Lower lobe of right lung (tissue), 2 donors: ENCODE measurements around the gene PTPRK. TPM values are rescaled to one million over a fixed set of nuclear protein-coding genes. Genes with fewer than 3 reads are reported as not detected.

Experiments used
- ATAC-seq, 2 donors: fragments of 200-7000 bp; cut with Tn5 transposase; one replicate each; pipeline ENCODE4 v1.9.1; 2020 to 2022; ENCODE audit warnings: mild to moderate bottlenecking in 2 of 2, moderate library complexity in 2 of 2
- DNase-seq: peaks from one replicate; pipeline ENCODE4 v3.0.0-alpha.2; 2020
- H3K27ac ChIP-seq: fragments of 200-600 bp; one replicate; pipeline ENCODE4 v1.8.0; 2022
- H3K27me3 ChIP-seq: fragments of 200-600 bp; one replicate; pipeline ENCODE4 v1.8.0; 2022; ENCODE audit warnings: low read depth
- H3K36me3 ChIP-seq: fragments of 200-600 bp; one replicate; pipeline ENCODE4 v1.8.0; 2022; ENCODE audit warnings: mild to moderate bottlenecking
- H3K4me1 ChIP-seq: fragments of 200-600 bp; one replicate; pipeline ENCODE4 v1.8.0; 2022
- H3K4me3 ChIP-seq: fragments of 200-600 bp; one replicate; pipeline ENCODE4 v1.8.0; 2022; ENCODE audit warnings: mild to moderate bottlenecking
- H3K9me3 ChIP-seq: fragments of 200-600 bp; one replicate; pipeline ENCODE4 v1.8.0; 2022
- intact Hi-C: fragments of 100-400 bp; cut with DNase I; formaldehyde crosslinking; loops from one replicate; pipeline ENCODE4 v1.11.0; 2022
- total RNA-seq: library from RNA; stranded (reverse); fragmentation: NEBNext Ultra II Directional; extraction: Animal tissue kit (Norgen Biotek cat#: 25700); gene quantifications from one replicate; pipeline ENCODE4 v1.2.1, GENCODE V29; 2021
- TF ChIP-seq, protein P1 (sequence below): fragments of 200-600 bp; IDR thresholded peaks from one replicate; pipeline ENCODE4 v1.8.0; 2022; ENCODE audit warnings: antibody characterized with exemption, mild to moderate bottlenecking
- donor health status: DM: no; HTN: yes; CAD: no; lungs with severe emphysema.

PTPRK gene
- total RNA-seq, 1 donor from 2014 or later: 62.7 TPM

DNA sequence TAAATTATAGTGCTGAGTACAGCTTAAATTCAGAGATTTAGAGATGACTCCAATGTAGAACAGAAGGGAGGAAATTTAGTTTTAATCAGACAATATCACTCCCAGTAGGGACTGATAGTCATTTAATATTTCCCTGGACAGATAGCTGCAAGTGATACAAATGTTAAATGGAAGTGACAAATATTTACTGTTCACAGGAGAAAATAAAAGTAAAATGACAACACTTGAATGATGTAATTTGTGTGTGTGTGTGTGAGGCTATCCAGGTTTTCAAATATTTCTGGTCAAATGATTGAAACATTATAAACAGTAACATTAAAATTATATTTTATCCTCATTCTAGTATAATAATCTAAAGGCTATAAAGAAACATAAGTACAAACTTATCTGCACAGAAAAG, 399.2 kb downstream of the PTPRK start:
- intact Hi-C loops: no loop called here
- no peaks in the 10 kb centered on the region for H3K36me3 ChIP-seq

DNA sequence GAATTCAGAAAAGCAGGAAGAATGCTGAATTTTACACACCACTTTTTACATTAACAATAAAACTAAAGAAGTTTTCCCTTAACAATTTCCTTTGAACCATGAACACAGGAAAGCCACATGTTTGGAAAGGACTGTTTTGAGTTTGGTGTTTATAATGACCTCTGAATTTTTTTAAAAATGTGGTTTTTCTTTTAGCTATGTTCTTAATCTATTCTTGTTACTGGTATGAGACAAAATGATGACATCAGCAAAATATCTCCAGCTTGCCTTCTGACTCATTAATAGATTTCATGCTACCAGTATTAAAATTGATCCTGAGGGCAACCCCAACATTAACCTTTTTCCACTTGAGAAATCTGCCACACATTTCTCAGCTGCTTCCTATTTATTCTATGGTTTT, 402.0 kb downstream of the PTPRK start:
- intact Hi-C loops: no loop called here
- H3K9me3 ChIP-seq: no peaks in the 10 kb centered on the region
- no peak overlapping the region for H3K4me3 ChIP-seq
- no peak for DNase-seq
- TF ChIP-seq, protein P1, sequence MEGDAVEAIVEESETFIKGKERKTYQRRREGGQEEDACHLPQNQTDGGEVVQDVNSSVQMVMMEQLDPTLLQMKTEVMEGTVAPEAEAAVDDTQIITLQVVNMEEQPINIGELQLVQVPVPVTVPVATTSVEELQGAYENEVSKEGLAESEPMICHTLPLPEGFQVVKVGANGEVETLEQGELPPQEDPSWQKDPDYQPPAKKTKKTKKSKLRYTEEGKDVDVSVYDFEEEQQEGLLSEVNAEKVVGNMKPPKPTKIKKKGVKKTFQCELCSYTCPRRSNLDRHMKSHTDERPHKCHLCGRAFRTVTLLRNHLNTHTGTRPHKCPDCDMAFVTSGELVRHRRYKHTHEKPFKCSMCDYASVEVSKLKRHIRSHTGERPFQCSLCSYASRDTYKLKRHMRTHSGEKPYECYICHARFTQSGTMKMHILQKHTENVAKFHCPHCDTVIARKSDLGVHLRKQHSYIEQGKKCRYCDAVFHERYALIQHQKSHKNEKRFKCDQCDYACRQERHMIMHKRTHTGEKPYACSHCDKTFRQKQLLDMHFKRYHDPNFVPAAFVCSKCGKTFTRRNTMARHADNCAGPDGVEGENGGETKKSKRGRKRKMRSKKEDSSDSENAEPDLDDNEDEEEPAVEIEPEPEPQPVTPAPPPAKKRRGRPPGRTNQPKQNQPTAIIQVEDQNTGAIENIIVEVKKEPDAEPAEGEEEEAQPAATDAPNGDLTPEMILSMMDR: no peak
- no peaks in the 10 kb centered on the region for H3K4me1 ChIP-seq
- no peaks in the 10 kb centered on the region for H3K27me3 ChIP-seq
- no peak overlapping the region for H3K27ac ChIP-seq
- ATAC-seq: no peak
- no peaks in the 10 kb centered on the region for H3K36me3 ChIP-seq

More for the DNA sequence above, 399.2 kb downstream of the PTPRK start:
- no peak for ATAC-seq
- Histone ChIP-seq H3K27me3 (no peaks in the 10 kb centered on the region), H3K27ac (no peak overlapping the region), H3K9me3 (no peaks in the 10 kb centered on the region), H3K4me3 (no peak overlapping the region), H3K4me1 (no peaks in the 10 kb centered on the region)
- DNase-seq: no peak
- TF ChIP-seq, protein P1: no peak

DNA sequence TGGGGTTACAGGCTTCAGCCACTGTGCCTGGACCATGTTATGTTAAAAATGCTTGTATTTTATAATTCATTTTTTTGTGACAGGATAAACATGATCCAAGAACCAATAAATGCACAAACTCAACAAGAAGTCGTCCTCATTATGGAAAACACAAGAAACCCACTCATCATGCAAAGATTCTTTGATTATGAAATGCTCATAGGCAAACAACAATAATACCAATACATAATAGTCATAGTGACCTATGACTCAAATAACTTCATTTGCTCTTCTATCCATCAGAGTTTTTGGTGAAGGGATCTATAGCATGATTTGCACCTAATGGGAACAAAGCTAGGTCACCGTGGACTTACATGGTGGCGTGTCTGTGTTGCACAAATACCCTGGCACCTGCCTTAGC, 402.5 kb downstream of the PTPRK start:
- H3K4me1 ChIP-seq: peaks cover under 1% of the 10 kb centered on the region
- H3K27me3 ChIP-seq: no peaks in the 10 kb centered on the region
- DNase-seq: no peak
- H3K36me3 ChIP-seq: no peaks in the 10 kb centered on the region
- H3K9me3 ChIP-seq: no peaks in the 10 kb centered on the region
- no peak for ATAC-seq
- TF ChIP-seq, protein P1: no peak
- intact Hi-C loops: no loop called here
- no peak overlapping the region for H3K27ac ChIP-seq
- H3K4me3 ChIP-seq: no peak overlapping the region

DNA sequence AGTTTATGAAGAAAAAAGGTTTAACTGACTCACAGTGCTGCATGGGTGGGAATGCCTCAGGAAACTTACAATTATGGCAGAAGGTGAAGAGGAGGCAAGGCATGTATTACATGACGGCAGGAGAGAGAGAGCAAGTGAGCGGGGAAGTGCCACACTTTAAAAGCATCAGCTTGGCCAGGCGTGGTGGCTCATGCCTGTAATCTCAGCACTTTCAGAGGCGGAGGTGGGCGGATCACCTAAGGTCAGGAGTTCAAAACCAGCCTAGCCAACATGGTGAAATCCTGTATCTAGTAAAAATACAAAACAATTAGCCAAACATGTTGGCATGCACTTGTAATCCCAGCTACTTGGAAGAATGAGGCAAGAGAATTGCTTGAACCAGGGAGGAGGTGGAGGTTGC, 406.2 kb downstream of the PTPRK start:
- TF ChIP-seq, protein P1: no peak
- no peak for DNase-seq

DNA sequence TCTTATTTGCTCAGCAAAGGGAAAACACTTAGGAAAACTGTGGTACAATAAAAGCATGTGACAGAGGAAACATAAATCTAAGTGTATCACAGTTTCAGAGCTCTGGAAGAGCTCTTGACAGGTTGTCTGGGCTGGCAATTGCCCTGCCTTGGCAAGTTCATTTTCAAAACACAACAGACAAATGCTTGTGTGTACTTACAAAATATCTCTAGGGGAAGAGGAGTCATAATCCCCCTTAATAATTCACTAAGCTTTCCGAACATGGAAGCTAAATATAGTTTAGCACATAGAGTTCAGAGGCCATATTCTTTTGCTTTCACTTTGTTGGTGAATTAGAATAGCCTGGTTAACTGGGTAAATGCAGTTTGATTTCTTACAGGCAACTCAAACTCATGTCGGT, 407.9 kb downstream of the PTPRK start:
- H3K36me3 ChIP-seq: no peaks in the 10 kb centered on the region
- intact Hi-C loops: no loop called here
- DNase-seq: no peak
- H3K4me1 ChIP-seq: peaks cover 24% of the 10 kb centered on the region
- H3K4me3 ChIP-seq: peak overlapping the region; percentile 36
- H3K9me3 ChIP-seq: no peaks in the 10 kb centered on the region
- H3K27ac ChIP-seq: no peak overlapping the region
- peak in 1 of 2 donors; percentile 46 for ATAC-seq
- TF ChIP-seq, protein P1: no peak
- no peaks in the 10 kb centered on the region for H3K27me3 ChIP-seq

More for the DNA sequence above, 406.2 kb downstream of the PTPRK start:
- H3K27ac ChIP-seq: no peak overlapping the region
- H3K27me3 ChIP-seq: no peaks in the 10 kb centered on the region
- ATAC-seq: no peak
- peaks cover 24% of the 10 kb centered on the region for H3K4me1 ChIP-seq
- no peak overlapping the region for H3K4me3 ChIP-seq
- intact Hi-C loops: no loop called here
- no peaks in the 10 kb centered on the region for H3K9me3 ChIP-seq
- no peaks in the 10 kb centered on the region for H3K36me3 ChIP-seq

DNA sequence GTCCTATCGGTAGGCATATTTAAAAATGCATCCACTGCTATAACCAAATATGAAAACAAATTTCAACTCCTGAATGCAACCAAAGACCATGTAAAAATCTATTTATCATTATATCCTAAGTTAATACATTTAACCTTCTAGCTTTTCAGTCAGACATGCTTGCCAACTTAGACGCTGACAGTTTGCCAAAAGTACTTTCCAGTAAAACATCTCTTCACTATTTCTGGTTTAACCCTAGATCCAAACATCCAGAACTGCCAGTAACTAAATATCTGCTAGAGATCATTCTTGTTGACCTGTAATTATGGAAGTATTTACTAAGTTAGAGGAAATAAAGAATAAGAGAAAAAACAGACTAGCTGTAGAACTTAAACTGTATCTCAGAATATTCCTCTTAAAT, 409.3 kb downstream of the PTPRK start:
- no peaks in the 10 kb centered on the region for H3K36me3 ChIP-seq
- H3K27me3 ChIP-seq: no peaks in the 10 kb centered on the region
- no peak overlapping the region for H3K27ac ChIP-seq
- DNase-seq (no peak), ATAC-seq (no peak)
- no peak overlapping the region for H3K4me3 ChIP-seq
- H3K9me3 ChIP-seq: no peaks in the 10 kb centered on the region
- intact Hi-C loops: no loop called here
- peaks cover 24% of the 10 kb centered on the region for H3K4me1 ChIP-seq
- TF ChIP-seq, protein P1: no peak
